Loucy (cell line): ENCODE results near the gene PAPPA2.

Experiments used
- CTCF ChIP-seq: fragments of 200-600 bp; sonication (generic); conservative IDR thresholded peaks from 2 replicates; pipeline ENCODE4 v1.5.1; 2014; ENCODE audit warnings: mild to moderate bottlenecking, antibody characterized with exemption, low read length
- EZH2phosphoT487 ChIP-seq: fragments of 200-600 bp; IDR thresholded peaks from 2 replicates; pipeline ENCODE4 v1.6.1; 2018; ENCODE audit warnings: antibody characterized with exemption, mild to moderate bottlenecking, moderate library complexity, borderline replicate concordance

DNA sequence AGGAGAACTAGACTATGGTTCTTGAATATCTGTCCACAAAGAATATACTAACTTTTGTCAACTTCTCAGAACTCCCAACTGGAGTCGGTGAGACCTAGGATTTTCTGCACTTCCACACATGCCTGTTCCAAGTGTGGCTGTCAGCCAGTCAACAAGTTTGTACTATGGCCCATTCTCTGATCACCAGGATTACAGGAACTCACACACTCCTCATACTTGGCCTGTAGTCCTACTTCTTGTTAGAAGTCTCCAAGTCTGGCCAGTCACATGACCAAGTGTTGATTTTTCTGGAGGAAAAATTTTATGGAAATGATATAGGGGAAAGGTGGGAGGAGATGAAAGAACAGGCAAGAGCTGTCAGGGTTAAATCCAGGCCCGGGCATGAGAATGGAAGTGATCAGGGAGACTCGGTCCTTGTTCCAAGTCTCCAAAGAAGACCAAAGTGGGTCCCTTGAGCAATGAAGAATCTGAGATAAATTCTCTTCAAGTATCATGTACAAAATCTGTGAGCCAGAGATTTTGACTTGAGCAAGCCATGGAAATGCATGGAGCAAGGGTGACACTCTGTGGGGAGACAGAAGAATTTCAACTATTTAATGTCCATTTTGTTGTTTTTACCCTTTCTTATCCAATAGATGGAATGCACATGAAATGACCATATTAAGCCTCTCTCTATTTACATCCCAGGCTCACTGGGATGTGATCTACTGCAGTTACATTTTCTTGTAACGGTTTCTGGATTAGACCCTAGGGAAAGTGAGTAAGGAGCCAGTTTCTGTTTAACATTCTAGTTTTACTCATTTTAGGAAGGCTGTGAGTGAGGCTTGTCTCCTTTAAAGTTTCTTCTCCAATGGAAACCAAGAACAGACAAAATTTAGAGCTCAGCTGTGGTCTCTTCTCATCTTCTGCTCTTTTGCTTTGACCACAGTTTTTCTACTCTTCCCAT is 380.6 kb downstream of the PAPPA2 start:
- TF ChIP-seq CTCF = peak; percentile 64
- no peak for TF ChIP-seq EZH2phosphoT487
